Calu3 (cell line): Measurements from ENCODE around the gene CERKL. TPM values are rescaled to one million over a fixed set of nuclear protein-coding genes. Genes with fewer than 3 reads are reported as not detected.

Experiments used
- BruUV-seq: library from RNA; stranded (reverse); fragments of 400-500 nt; replicated peaks from 2 replicates; lab custom pipeline; 2021; lab: Mats Ljungman, UMichigan
- CTCF ChIA-PET: fragments of 300-600 bp; sonication (Branson Sonifier 250); formaldehyde crosslinking; loops from one replicate; lab custom pipeline; 2022; ENCODE audit warnings: antibody characterized with exemption; lab: Charles Lee
- DNase-seq: peaks from one replicate; pipeline ENCODE4 v3.0.0; 2022
- H3K27ac Mint-ChIP-seq: one replicate; pipeline ENCODE4 v1.8.0; 2022; ENCODE audit warnings: mixed read lengths; ENCODE audit not compliant: unreplicated experiment
- H3K27me3 Mint-ChIP-seq: one replicate; pipeline ENCODE4 v1.8.0; 2022; ENCODE audit warnings: mixed read lengths; ENCODE audit not compliant: unreplicated experiment
- H3K36me3 Mint-ChIP-seq: one replicate; pipeline ENCODE4 v1.8.0; 2022; ENCODE audit warnings: mild to moderate bottlenecking, moderate library complexity, mixed read lengths; ENCODE audit not compliant: insufficient read depth, unreplicated experiment
- H3K4me1 Mint-ChIP-seq: one replicate; pipeline ENCODE4 v1.8.0; 2022; ENCODE audit warnings: mild to moderate bottlenecking, low read depth, mixed read lengths; ENCODE audit not compliant: unreplicated experiment
- H3K4me3 Mint-ChIP-seq: one replicate; pipeline ENCODE4 v1.8.0; 2022; ENCODE audit warnings: mild to moderate bottlenecking, low read depth, moderate library complexity, mixed read lengths; ENCODE audit not compliant: unreplicated experiment
- H3K9me3 Mint-ChIP-seq: one replicate; pipeline ENCODE4 v1.8.0; 2022; ENCODE audit warnings: low read depth, mixed read lengths; ENCODE audit not compliant: unreplicated experiment
- intact Hi-C: fragments of 100-400 bp; cut with micrococcal nuclease; formaldehyde crosslinking; loops from one replicate; pipeline ENCODE4 v1.10.0; 2022; ENCODE audit not compliant: unreplicated experiment
- total RNA-seq: library from RNA; stranded (reverse); gene quantifications from 2 replicates; pipeline ENCODE4 v1.2.3, GENCODE V29; 2022
- TF ChIP-seq, protein P1 (sequence below): fragments of 200-600 bp; IDR thresholded peaks from one replicate; pipeline ENCODE4 v1.8.0; 2022; ENCODE audit warnings: antibody characterized with exemption; ENCODE audit not compliant: unreplicated experiment

The CERKL gene
- total RNA-seq, 1 experiment from 2014 or later = 1.1 TPM

DNA sequence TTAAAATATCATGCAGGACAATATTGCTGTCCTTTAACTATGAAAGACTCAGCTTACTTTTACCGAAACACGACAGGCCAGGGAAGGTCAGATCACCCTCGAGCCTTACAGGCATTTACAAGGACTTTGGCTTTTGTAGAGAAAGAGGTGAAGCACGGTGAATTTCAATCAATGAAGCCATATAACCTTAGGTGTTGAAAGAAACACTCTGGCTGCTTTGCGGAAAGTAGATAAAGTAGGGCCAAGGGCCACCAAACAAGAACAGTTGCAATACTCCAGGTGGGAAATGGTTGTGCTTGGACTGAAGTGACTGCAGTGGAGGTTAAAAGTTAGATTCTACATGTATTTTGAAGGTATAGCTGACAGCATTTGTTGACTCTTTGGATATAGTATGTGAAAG lies 80.5 kb downstream of the CERKL start:
- Mint-ChIP-seq H3K36me3 (no peaks in the 10 kb centered on the region), H3K4me1 (no peaks in the 10 kb centered on the region), H3K4me3 (no peak overlapping the region), H3K9me3 (no peaks in the 10 kb centered on the region), H3K27me3 (no peaks in the 10 kb centered on the region), H3K27ac (no peak overlapping the region)
- intact Hi-C loops = loop anchor here (10.0 kb wide), 1 partner anchor 1452 kb away; no protein-coding TSS in a partner anchor
- no TSS peak for BruUV-seq
- TF ChIP-seq, protein P1, sequence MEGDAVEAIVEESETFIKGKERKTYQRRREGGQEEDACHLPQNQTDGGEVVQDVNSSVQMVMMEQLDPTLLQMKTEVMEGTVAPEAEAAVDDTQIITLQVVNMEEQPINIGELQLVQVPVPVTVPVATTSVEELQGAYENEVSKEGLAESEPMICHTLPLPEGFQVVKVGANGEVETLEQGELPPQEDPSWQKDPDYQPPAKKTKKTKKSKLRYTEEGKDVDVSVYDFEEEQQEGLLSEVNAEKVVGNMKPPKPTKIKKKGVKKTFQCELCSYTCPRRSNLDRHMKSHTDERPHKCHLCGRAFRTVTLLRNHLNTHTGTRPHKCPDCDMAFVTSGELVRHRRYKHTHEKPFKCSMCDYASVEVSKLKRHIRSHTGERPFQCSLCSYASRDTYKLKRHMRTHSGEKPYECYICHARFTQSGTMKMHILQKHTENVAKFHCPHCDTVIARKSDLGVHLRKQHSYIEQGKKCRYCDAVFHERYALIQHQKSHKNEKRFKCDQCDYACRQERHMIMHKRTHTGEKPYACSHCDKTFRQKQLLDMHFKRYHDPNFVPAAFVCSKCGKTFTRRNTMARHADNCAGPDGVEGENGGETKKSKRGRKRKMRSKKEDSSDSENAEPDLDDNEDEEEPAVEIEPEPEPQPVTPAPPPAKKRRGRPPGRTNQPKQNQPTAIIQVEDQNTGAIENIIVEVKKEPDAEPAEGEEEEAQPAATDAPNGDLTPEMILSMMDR = no peak
- CTCF ChIA-PET = interaction anchor here (1.1 to 1.3 kb wide), 2 partner anchors 10 to 139 kb away, joined by 3 to 4 read pairs; no protein-coding TSS in a partner anchor
- no peak for DNase-seq

DNA sequence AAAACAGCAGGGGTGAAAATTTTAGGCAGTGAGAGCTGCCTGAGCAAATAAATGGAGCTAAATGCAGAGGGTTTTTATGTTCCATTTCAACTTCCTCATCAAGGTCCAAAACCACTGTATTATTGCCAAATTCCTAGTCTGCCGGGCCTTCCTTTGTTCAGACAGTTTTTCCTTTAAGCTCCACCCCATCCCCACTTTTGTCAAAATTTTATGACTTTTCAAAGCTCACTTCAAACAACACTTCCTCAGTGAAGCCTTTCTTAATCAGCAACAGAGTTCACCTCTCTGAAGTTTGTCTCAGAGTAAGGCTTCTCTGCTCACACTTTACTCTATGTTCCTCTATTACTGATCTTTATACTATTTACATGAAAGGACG lies 81.3 kb downstream of the CERKL start:
- H3K4me3 Mint-ChIP-seq = no peak overlapping the region
- TF ChIP-seq, protein P1 = no peak
- CTCF ChIA-PET = interaction anchor here (5.6 kb wide), 1 partner anchor 140 kb away, joined by 91 read pairs; no protein-coding TSS in a partner anchor
- intact Hi-C loops = loop anchor here (10.0 kb wide), 1 partner anchor 1451 kb away; no protein-coding TSS in a partner anchor
- no peaks in the 10 kb centered on the region for H3K9me3 Mint-ChIP-seq
- H3K27ac Mint-ChIP-seq = no peak overlapping the region
- no peaks in the 10 kb centered on the region for H3K36me3 Mint-ChIP-seq
- no peaks in the 10 kb centered on the region for H3K27me3 Mint-ChIP-seq
- no peak for DNase-seq
- BruUV-seq = no TSS peak
- no peaks in the 10 kb centered on the region for H3K4me1 Mint-ChIP-seq

DNA sequence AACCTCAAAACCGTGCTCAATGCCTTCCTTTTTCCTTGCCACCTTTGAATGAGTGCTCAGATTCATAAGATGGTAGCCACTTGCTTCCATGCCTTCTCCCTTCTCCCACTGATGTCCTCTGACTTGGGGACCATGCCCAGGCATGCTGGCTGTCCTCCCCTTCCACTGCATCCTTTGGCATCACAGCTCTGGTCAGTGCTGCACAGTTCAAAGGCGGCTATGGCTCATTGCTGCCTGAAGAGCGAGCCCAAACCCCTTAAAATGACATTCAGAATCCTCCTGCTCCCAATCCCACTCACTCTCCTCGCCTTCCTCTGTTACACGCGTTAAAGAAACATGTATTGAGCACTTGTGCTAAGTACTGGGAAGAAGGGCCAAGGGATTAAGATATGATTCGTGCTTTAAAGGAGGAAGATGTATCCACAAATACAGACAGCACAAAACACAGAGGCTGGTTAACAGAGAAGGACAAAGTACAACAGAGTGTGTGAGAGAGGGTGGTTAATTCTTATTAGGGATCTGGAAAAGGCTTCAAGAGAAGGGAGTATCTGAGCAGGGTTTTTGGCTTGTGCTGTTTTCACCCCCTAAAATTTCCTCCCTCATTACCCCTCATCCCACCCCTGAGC lies 81.8 kb downstream of the CERKL start:
- Mint-ChIP-seq H3K27me3 (no peaks in the 10 kb centered on the region), H3K9me3 (no peaks in the 10 kb centered on the region), H3K4me1 (no peaks in the 10 kb centered on the region), H3K4me3 (no peak overlapping the region), H3K27ac (no peak overlapping the region), H3K36me3 (no peaks in the 10 kb centered on the region)
- CTCF ChIA-PET = interaction anchor here (5.6 kb wide), 1 partner anchor 140 kb away, joined by 91 read pairs; no protein-coding TSS in a partner anchor
- no TSS peak for BruUV-seq
- no peak for DNase-seq
- intact Hi-C loops = loop anchor here (10.0 kb wide), 1 partner anchor 1450 kb away; no protein-coding TSS in a partner anchor
- TF ChIP-seq, protein P1 = no peak

DNA sequence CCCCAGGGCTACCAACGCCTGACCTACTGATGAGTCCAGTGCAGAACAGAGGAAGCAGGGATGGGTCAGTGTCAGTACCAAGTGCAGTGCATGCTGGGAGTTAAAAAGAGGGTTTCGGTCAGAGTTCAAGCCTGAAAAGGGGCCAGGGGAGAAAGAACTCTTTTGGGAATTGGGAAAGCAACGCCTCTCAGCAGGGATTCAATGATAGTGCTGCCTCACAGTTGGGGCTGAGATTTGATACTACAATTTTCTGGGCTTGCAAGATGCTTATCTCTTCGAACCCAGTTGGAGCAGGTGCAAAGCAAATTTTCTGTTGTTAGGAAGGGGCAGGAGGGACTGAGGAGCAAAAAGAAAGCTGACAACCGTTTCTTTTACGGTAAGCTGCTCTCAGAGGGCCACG lies 82.6 kb downstream of the CERKL start:
- CTCF ChIA-PET = interaction anchor here (5.6 kb wide), 1 partner anchor 141 kb away, joined by 91 read pairs; no protein-coding TSS in a partner anchor
- H3K36me3 Mint-ChIP-seq = no peaks in the 10 kb centered on the region
- H3K9me3 Mint-ChIP-seq = no peaks in the 10 kb centered on the region
- no peaks in the 10 kb centered on the region for H3K27me3 Mint-ChIP-seq
- no TSS peak for BruUV-seq
- H3K4me3 Mint-ChIP-seq = no peak overlapping the region
- TF ChIP-seq, protein P1 = no peak
- no peaks in the 10 kb centered on the region for H3K4me1 Mint-ChIP-seq
- H3K27ac Mint-ChIP-seq = no peak overlapping the region
- intact Hi-C loops = loop anchor here (10.0 kb wide), 1 partner anchor 1450 kb away; no protein-coding TSS in a partner anchor
- no peak for DNase-seq
